ENCODE data around the gene ANKRD45.
A peak's percentile ranks its signal among the peaks of the same experiment; 100 is the strongest.
"Not testable (repeated sequence)": the region's sequence is repeated elsewhere in the genome, so short reads cannot be mapped to it uniquely, and the experiment has no call there.

ANKRD45 gene

DNA sequence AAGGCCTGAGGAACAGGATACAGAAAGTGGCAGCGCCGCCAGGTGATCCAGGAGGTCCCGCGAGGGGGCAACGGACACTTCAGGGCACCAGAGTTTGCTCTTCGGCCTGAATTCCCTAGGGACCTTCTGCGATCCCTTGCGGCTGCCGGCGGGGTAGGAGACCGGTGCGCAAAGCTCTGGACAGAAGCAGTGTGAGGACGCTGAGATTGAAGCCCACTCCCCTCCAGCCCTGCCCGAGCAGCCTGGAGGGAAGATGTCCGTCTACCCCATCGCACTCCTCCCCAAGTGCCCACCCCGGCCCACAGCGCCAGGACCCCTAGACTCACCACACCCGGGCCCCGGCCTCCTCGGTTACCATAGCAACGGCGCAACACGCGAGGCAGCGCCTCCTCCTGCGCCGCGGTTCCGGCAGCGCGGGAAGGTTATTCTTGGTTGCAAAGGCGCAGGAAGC is at the start of gene ANKRD45:
ANKRD45 (minus strand) TSS at position 361 of the 451 bp plus-strand sequence. CDS start 10,433 bp downstream, outside the sequence.
- in situ Hi-C loops (cut with HindIII; ENCODE audit: low pct_unique_long_range_greater_than_20kb, low sequenced_read_pairs): no loop called here
- DNase-seq (ENCODE audit: low read depth in 1 of 2, low spot score in 1 of 2): no peak
- TF ChIP-seq JUND (IDR thresholded peaks at IDR 0.05; ENCODE audit: low read depth): no peak

DNA sequence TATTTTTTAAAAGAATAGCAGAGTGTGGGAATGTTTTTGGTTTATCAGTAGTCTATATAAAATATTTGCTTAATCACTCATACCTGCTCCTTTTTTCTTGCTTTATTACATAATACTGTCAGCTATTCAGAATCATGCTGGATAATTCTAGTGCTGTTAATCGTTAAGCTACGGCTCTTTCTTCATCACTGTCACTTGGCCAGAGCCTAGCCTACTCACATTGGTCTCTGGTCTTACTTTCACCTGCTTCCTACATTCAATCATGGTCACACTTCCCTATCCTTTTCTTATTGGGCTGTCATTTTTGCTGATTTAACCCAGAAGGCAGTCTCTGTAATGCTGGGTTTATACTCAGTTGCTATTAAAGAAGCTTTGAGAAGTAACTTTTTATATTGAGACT is 47.6 kb upstream of the ANKRD45 start:
- in situ Hi-C loops (cut with HindIII; ENCODE audit: low pct_unique_long_range_greater_than_20kb, low sequenced_read_pairs): no loop called here
- TF ChIP-seq JUND (IDR thresholded peaks at IDR 0.05; ENCODE audit: low read depth): no peak
- no peak for DNase-seq (ENCODE audit: low read depth in 1 of 2, low spot score in 1 of 2)

- no peak for DNase-seq (ENCODE audit: low read depth in 1 of 2, low spot score in 1 of 2)
- no peak for TF ChIP-seq JUND (IDR thresholded peaks at IDR 0.05; ENCODE audit: low read depth)
- in situ Hi-C loops (cut with HindIII; ENCODE audit: low pct_unique_long_range_greater_than_20kb, low sequenced_read_pairs): no loop called here
Measured at GRCh38 chr1:173715538-173715844, 45.8 kb upstream of the ANKRD45 start.

DNA sequence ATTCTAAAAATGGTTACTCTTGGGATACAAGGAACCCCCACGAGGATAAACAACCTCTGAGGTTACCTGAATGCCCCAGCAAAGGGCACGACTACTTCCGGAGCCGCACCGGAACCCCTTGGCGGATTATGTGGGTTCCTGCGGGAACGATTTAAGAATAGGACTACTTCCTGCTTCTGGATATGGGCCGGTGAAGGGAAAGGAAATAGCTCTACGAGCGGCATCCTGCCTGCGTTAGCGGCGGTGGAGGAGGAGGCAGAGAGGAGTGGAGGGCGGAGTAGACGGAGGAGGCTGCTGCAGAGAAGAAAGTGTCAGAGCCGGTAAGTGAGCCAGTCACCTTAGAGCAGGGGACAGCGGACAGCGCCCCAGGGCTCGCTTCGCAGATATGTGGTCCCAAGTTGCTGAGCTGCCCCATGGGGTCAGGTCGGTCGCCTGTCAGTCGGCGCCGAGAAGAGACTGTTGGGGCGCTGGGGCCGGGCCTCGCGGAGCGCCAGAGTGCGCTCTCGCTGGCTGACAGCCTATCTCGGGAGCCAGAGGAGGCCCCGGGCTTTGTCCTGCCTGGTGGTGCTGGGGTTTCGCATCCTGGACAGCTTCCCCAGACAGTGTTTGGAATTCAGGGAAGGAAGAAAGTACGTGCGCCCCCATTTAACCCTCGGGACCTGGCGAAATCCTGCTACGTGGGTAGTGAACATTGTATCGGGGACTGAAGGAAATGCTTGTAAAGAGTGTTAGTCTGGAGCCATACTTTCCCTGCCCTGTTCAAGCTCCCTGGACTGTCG is 45.3 kb upstream of the ANKRD45 start, which contains the start of gene KLHL20:
KLHL20 (plus strand) TSS at position 223 of the 779 bp plus-strand sequence. CDS start 1,063 bp downstream, outside the sequence.
- no peak for TF ChIP-seq JUND (IDR thresholded peaks at IDR 0.05; ENCODE audit: low read depth)
- in situ Hi-C loops (cut with HindIII; ENCODE audit: low pct_unique_long_range_greater_than_20kb, low sequenced_read_pairs): no loop called here
- peak; percentile 80 to 96 for DNase-seq (ENCODE audit: low read depth in 1 of 2, low spot score in 1 of 2)

DNA sequence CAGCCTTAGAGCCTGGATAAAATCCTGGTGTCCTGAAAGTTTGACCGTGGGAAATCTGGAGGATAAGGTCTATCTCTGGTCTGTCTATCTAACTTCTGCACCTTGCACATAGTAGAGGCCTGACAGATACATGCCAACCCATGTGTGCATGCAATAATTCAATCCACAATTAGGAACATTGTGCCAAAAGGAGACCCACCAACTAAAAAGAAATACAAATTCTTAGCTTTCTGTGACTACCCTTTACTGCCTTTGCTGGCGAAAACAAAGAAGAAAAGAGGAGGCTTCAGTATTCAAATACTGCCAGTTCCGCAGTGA is 44.7 kb upstream of the ANKRD45 start:
- no peak for TF ChIP-seq JUND (IDR thresholded peaks at IDR 0.05; ENCODE audit: low read depth)
- in situ Hi-C loops (cut with HindIII; ENCODE audit: low pct_unique_long_range_greater_than_20kb, low sequenced_read_pairs): no loop called here
- DNase-seq (ENCODE audit: low read depth in 1 of 2, low spot score in 1 of 2): no peak

DNA sequence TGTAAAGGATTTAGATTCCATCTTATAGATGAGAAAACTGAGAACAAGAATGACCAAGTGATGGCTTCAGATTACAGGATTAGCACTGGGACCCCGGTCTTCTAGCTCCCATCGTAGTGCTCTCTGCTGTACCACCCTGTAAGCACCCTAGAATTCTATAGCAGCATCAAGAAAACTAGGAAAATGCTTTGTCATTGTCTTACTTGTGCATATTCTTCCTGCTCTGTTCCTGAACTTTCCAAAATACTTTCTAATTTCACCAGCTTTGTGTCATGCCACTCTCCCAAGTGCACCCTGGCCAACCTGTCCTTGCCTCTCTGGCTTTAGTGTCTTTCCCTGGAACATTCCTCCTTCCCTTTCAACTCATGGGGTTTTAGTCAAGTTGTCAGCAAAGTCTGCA is 39.1 kb upstream of the ANKRD45 start:
- DNase-seq (ENCODE audit: low read depth in 1 of 2, low spot score in 1 of 2): no peak
- in situ Hi-C loops (cut with HindIII; ENCODE audit: low pct_unique_long_range_greater_than_20kb, low sequenced_read_pairs): no loop called here
- no peak for TF ChIP-seq JUND (IDR thresholded peaks at IDR 0.05; ENCODE audit: low read depth)

DNA sequence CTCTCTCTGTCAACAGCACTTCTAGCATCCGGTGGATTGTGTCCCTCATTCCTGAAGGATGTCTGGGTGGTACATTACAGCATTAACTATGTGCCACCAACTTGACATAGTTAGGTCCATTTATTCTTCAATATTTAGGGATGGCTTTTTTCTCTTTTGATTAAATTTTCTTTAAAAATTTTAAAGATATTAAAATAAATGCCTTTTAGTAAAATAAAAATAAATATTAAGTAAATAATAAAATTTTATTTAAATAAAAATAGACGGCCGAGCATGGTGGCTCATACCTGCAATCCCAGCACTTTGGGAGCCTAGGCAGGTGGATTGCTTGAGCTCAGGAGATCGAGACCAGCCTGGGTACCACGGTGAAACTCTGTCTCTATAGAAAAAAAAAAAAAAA is 35.5 kb upstream of the ANKRD45 start:
- DNase-seq (ENCODE audit: low read depth in 1 of 2, low spot score in 1 of 2): no peak
- in situ Hi-C loops (cut with HindIII; ENCODE audit: low pct_unique_long_range_greater_than_20kb, low sequenced_read_pairs): no loop called here
- no peak for TF ChIP-seq JUND (IDR thresholded peaks at IDR 0.05; ENCODE audit: low read depth)

DNA sequence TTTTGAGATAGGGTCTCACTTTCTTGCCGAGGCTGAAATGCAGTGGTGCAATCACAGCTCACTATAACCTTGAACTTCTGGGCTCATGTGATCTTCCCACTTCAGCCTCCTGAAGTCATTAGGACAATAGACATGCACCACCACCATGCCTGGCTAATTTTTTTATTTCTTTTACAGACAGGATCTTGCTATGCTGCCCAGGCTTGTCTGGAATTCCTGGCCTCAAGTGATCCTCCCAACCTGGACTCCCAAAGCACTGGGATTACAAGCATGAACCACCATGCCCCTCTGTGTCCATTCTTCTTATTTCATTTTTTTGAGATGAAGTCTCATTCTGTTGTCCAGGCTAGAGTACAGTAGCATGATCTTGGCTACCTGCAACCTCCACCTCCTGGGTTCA is 33.1 kb upstream of the ANKRD45 start:
- DNase-seq (ENCODE audit: low read depth in 1 of 2, low spot score in 1 of 2): no peak
- in situ Hi-C loops (cut with HindIII; ENCODE audit: low pct_unique_long_range_greater_than_20kb, low sequenced_read_pairs): no loop called here
- TF ChIP-seq JUND (IDR thresholded peaks at IDR 0.05; ENCODE audit: low read depth): no peak

- DNase-seq (ENCODE audit: low read depth in 1 of 2, low spot score in 1 of 2); in situ Hi-C loops (cut with HindIII; ENCODE audit: low pct_unique_long_range_greater_than_20kb, low sequenced_read_pairs): not testable (repeated sequence)
Measured at GRCh38 chr1:173701299-173701698, 31.6 kb upstream of the ANKRD45 start.

DNA sequence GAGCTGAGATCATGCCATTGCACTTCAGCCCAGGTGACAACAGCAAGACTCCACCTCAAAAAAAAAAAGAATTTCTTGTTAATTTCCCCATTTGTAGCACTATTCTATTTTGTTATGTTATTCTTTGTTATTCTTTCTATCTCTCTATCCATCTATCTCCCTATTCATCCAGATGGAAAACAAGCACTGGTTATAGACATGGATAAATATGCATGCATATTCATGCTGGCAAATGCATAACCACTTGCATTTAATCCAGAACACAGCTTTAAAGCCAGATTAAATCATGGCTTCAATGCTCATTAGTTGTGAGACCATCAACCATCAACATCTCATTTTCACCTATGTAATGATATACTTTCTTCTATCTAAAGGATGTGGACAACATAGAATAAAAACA is 23.6 kb upstream of the ANKRD45 start:
- no peak for DNase-seq (ENCODE audit: low read depth in 1 of 2, low spot score in 1 of 2)
- no peak for TF ChIP-seq JUND (IDR thresholded peaks at IDR 0.05; ENCODE audit: low read depth)
- in situ Hi-C loops (cut with HindIII; ENCODE audit: low pct_unique_long_range_greater_than_20kb, low sequenced_read_pairs): no loop called here

- no peak for TF ChIP-seq JUND (IDR thresholded peaks at IDR 0.05; ENCODE audit: low read depth)
- no peak for DNase-seq (ENCODE audit: low read depth in 1 of 2, low spot score in 1 of 2)
- in situ Hi-C loops (cut with HindIII; ENCODE audit: low pct_unique_long_range_greater_than_20kb, low sequenced_read_pairs): no loop called here
Measured at GRCh38 chr1:173688300-173688699, 18.6 kb upstream of the ANKRD45 start.

DNA sequence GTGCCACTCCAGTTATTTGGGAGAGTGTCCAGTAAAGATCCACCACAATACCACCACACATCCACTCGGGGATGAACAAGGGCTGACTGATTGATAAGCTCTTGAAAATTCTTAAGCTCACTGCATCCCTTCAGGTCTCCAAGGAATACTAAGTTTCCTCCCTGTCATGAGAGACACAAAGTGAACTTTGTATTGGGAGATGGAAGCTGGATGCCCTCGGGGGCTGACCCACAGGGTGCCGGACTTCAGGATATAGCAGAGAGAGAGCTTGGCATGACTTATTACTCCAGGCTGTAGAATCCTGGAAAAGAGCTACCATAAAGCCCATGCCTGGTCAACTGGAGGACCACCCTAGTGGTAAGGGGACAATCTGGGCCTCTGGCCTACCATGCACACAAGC is 15.5 kb upstream of the ANKRD45 start:
- in situ Hi-C loops (cut with HindIII; ENCODE audit: low pct_unique_long_range_greater_than_20kb, low sequenced_read_pairs); DNase-seq (ENCODE audit: low read depth in 1 of 2, low spot score in 1 of 2): not testable (repeated sequence)

GRCh38 chr1:173683838-173684237 is 14.2 kb upstream of the ANKRD45 start:
- in situ Hi-C loops (cut with HindIII; ENCODE audit: low pct_unique_long_range_greater_than_20kb, low sequenced_read_pairs); DNase-seq (ENCODE audit: low read depth in 1 of 2, low spot score in 1 of 2): not testable (repeated sequence)

DNA sequence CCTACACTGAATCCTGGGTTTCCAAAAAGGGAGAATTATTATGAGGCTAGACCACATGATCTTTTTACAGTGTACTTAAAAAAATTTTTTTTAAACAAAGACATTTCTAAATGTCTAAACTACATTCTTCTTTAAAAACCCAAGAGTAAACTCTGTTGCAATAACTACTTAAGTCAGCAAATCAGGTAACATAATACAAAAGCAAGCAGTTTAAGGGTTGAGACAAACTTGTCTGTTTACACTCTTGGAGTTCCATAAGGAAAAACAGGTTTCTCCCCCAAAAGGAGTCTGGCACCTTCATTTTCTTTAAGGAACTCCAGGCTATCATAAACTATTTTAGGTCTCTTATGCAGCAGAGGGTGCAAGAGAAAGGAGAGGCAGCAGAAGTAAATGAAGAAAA is 12.5 kb upstream of the ANKRD45 start:
- in situ Hi-C loops (cut with HindIII; ENCODE audit: low pct_unique_long_range_greater_than_20kb, low sequenced_read_pairs): no loop called here
- TF ChIP-seq JUND (IDR thresholded peaks at IDR 0.05; ENCODE audit: low read depth): no peak
- no peak for DNase-seq (ENCODE audit: low read depth in 1 of 2, low spot score in 1 of 2)

DNA sequence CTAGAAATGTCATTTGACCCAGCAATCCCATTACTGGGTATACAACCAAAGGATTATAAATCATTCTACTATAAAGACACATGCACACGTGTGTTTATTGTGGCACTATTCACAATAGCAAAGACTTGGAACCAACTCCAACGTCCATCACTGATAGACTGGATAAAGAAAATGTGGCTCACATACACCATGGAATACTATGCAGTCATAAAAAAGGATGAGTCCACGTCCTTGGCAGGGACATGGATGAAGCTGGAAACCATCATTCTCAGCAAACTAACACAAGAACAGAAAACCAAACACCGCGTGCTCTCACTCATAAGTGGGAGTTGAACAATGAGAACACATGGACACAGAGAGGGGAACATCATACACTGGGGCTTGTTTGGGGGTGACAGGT is 10.5 kb upstream of the ANKRD45 start:
- in situ Hi-C loops (cut with HindIII; ENCODE audit: low pct_unique_long_range_greater_than_20kb, low sequenced_read_pairs); DNase-seq (ENCODE audit: low read depth in 1 of 2, low spot score in 1 of 2): not testable (repeated sequence)

GRCh38 chr1:173674496-173674895 is 4.8 kb upstream of the ANKRD45 start:
- in situ Hi-C loops (cut with HindIII; ENCODE audit: low pct_unique_long_range_greater_than_20kb, low sequenced_read_pairs): not testable (repeated sequence)

More at GRCh38 chr1:173674496-173674895, 4.8 kb upstream of the ANKRD45 start:
- DNase-seq (ENCODE audit: low read depth in 1 of 2, low spot score in 1 of 2): not testable (repeated sequence)
